Measurements from ENCODE around the gene LHFPL3. TPM values are rescaled to one million over a fixed set of nuclear protein-coding genes. Genes with fewer than 3 reads are reported as not detected.

Gene LHFPL3
- total and polyA plus RNA-seq, 9 of the 15 experiments (the other 6 are each of a cell fraction or from before 2014, with no cell fraction given): 0.21 to 0.52 TPM; not detected in 7

- POLR2A ChIA-PET: no interaction called here
- no peaks in the 10 kb centered on the region for H3K9me3 ChIP-seq (replicated peaks; ENCODE audit: control insufficient read depth, insufficient read depth, low read depth, low read length)
- DNase-seq (ENCODE audit: extremely low read depth in 1 of 4, low spot score in 3 of 4) (no peak), ATAC-seq (no peak), FAIRE-seq (no peak)
- intact Hi-C loops (cut with micrococcal nuclease) (no loop called here), in situ Hi-C loops (cut with MboI) (no loop called here)
- no peak overlapping the region for H3K4me2 ChIP-seq (ENCODE audit: insufficient read depth, low read length)
- H3K27me3 ChIP-seq (ENCODE audit: control insufficient read depth in 2 of 2, insufficient read depth in 2 of 2, low read length in 2 of 2): no peaks in the 10 kb centered on the region
- no peaks in the 10 kb centered on the region for H4K20me1 ChIP-seq (replicated peaks; ENCODE audit: control insufficient read depth, insufficient read depth, low read length)
- H3K79me2 ChIP-seq (ENCODE audit: control insufficient read depth, insufficient read depth, low read length): no peaks in the 10 kb centered on the region
- no peak overlapping the region for H2AFZ ChIP-seq (ENCODE audit: low read depth, low read length)
- no peak overlapping the region for H3K27ac ChIP-seq (ENCODE audit: extremely low read depth, low read depth, low read length)
- CTCF ChIA-PET (ENCODE audit: low intra/inter-chr PET ratio): no interaction called here
- H3K36me3 ChIP-seq (ENCODE audit: control insufficient read depth, insufficient read depth, low read length): no peaks in the 10 kb centered on the region
- H3K9ac ChIP-seq (ENCODE audit: insufficient read depth in 1 of 2, low read depth in 2 of 2, low read length in 2 of 2): no peak overlapping the region
- no TSS peak for BruUV-seq (replicated peaks)
- H3K4me1 ChIP-seq (replicated peaks in 1 of 2; ENCODE audit: control insufficient read depth in 2 of 2, insufficient read depth in 2 of 2, low read length in 2 of 2): no peaks in the 10 kb centered on the region
- H3K4me3 ChIP-seq: no peak overlapping the region
- TF ChIP-seq, protein P1, sequence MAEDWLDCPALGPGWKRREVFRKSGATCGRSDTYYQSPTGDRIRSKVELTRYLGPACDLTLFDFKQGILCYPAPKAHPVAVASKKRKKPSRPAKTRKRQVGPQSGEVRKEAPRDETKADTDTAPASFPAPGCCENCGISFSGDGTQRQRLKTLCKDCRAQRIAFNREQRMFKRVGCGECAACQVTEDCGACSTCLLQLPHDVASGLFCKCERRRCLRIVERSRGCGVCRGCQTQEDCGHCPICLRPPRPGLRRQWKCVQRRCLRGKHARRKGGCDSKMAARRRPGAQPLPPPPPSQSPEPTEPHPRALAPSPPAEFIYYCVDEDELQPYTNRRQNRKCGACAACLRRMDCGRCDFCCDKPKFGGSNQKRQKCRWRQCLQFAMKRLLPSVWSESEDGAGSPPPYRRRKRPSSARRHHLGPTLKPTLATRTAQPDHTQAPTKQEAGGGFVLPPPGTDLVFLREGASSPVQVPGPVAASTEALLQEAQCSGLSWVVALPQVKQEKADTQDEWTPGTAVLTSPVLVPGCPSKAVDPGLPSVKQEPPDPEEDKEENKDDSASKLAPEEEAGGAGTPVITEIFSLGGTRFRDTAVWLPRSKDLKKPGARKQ (CRISPR knock-in tag; IDR thresholded peaks at IDR 0.05): no peak
- TF ChIP-seq SLC30A9 (CRISPR knock-in tag; IDR thresholded peaks at IDR 0.05) (no peak), FOXA1 (IDR thresholded peaks at IDR 0.05; ENCODE audit: borderline replicate concordance) (no peak), FOXO4 (CRISPR knock-in tag; IDR thresholded peaks at IDR 0.05) (no peak), MEF2A (IDR thresholded peaks at IDR 0.05; ENCODE audit: control insufficient read depth, low read depth, low read length) (no peak), ZFP30 (CRISPR knock-in tag; IDR thresholded peaks at IDR 0.05; ENCODE audit: borderline replicate concordance) (no peak), BCL6 (CRISPR knock-in tag; IDR thresholded peaks at IDR 0.05) (no peak), THRAP3 (IDR thresholded peaks at IDR 0.05; ENCODE audit: borderline replicate concordance) (no peak), ESRRB (CRISPR knock-in tag; IDR thresholded peaks at IDR 0.05; ENCODE audit: borderline replicate concordance) (no peak), PHB2 (IDR thresholded peaks at IDR 0.05; ENCODE audit: low read depth) (no peak), TAF7 (tag; IDR thresholded peaks at IDR 0.05) (no peak)
- TF ChIP-seq, protein P2, sequence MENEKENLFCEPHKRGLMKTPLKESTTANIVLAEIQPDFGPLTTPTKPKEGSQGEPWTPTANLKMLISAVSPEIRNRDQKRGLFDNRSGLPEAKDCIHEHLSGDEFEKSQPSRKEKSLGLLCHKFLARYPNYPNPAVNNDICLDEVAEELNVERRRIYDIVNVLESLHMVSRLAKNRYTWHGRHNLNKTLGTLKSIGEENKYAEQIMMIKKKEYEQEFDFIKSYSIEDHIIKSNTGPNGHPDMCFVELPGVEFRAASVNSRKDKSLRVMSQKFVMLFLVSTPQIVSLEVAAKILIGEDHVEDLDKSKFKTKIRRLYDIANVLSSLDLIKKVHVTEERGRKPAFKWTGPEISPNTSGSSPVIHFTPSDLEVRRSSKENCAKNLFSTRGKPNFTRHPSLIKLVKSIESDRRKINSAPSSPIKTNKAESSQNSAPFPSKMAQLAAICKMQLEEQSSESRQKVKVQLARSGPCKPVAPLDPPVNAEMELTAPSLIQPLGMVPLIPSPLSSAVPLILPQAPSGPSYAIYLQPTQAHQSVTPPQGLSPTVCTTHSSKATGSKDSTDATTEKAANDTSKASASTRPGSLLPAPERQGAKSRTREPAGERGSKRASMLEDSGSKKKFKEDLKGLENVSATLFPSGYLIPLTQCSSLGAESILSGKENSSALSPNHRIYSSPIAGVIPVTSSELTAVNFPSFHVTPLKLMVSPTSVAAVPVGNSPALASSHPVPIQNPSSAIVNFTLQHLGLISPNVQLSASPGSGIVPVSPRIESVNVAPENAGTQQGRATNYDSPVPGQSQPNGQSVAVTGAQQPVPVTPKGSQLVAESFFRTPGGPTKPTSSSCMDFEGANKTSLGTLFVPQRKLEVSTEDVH (IDR thresholded peaks at IDR 0.05; ENCODE audit: low read depth, partially characterized antibody): no peak
- TF ChIP-seq, protein P3, sequence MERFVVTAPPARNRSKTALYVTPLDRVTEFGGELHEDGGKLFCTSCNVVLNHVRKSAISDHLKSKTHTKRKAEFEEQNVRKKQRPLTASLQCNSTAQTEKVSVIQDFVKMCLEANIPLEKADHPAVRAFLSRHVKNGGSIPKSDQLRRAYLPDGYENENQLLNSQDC (CRISPR knock-in tag; IDR thresholded peaks at IDR 0.05): no peak
- H3K9me1 ChIP-seq (ENCODE audit: control insufficient read depth, insufficient read depth, low read length): no peaks in the 10 kb centered on the region
- WGBS (ENCODE audit: insufficient coverage, low coverage, missing lambda C conversion rate): 3% methylated on average over 5 of the region's 5 CpGs
Observed at GRCh38 chr7:104371980-104372357, 43.6 kb downstream of the LHFPL3 start.

All from K562 (cell line).